KOPT-K1 (cell line): ENCODE results near the gene FBXO42.
"Not testable (repeated sequence)": the region's sequence is repeated elsewhere in the genome, so short reads cannot be mapped to it uniquely, and the experiment has no call there.

Source experiments
- H3K27ac ChIP-seq: fragments of 200-600 bp; sonication (generic); 2 replicates; pipeline ENCODE4 v1.5.1; 2016; ENCODE audit warnings: antibody characterized with exemption, mild to moderate bottlenecking, low read depth, low read length; ENCODE audit not compliant: poor library complexity, severe bottlenecking
- H3K36me3 ChIP-seq: fragments of 200-600 bp; sonication (generic); 2 replicates; pipeline ENCODE4 v1.5.1; 2017; ENCODE audit warnings: antibody characterized with exemption, mild to moderate bottlenecking, low read length, moderate library complexity; ENCODE audit not compliant: insufficient read depth
- H3K9me3 ChIP-seq: fragments of 200-600 bp; sonication (generic); 2 replicates; pipeline ENCODE4 v1.5.1; 2017; ENCODE audit warnings: antibody characterized with exemption, low read length, mild to moderate bottlenecking; ENCODE audit not compliant: insufficient read depth, poor library complexity, severe bottlenecking

FBXO42 gene

DNA sequence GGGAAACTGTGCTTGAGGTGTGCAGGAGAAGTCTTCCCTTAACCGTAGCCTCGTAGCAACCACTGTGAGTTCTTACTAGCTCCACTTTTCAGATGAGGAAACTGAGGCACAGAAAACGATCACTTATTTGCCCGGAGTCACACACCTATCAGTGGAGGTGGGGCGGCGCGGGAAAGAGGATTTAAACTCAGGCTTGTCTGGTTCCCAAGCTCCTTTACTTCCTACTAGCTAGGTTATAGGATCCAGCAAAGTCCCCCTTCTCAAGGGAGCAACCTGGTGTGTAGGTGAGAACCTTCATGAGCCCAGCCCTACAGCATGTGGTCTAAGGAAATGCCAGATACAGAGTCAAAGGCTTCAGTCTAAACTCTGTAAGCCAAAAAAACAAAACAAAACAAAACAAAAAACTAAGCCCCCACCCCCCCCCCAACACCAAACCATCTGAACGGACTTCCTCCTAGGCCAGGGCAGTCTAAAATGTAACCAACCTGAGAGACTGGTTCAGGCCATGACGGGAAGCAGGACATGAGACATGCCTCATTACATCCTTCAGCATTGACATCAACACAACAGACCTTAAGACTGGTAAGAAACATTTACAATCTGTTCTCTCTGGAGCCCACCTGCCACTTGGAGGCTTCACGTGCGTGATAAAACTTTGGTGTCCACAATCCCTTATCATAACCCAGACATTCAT lies 709 bp upstream of the FBXO42 start:
- peak overlapping the region; percentile 87 for H3K27ac ChIP-seq
- no peaks in the 10 kb centered on the region for H3K36me3 ChIP-seq
- H3K9me3 ChIP-seq, result no peaks in the 10 kb centered on the region

DNA sequence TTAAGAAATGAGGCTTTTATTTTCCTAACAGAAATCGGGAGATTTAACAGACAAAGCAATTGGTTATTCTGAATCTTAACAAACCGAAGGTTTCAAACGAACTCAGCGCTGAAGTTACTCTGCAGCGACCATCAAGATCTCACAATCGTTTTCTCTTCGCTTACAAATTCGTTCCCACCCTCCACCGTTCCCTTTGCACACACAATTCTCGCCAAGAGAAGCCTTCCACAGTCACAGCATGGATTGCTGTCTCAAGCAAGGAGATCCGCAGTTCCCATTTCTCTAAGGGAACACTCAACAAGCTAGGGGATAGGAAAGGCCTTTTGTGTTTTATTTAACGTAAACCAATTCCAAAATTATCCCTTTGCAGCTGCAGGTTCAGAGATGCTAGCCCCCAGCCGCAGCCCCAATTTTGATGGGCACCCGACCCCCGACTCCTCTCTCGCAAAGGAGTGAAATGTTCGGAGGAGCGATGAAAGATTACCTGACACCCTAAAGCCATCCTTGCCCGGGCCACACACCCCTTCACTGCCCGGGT lies 755 bp downstream of the FBXO42 start:
- H3K36me3 ChIP-seq, result no peaks in the 10 kb centered on the region
- H3K9me3 ChIP-seq, result no peaks in the 10 kb centered on the region
- peak overlapping the region; percentile 87 for H3K27ac ChIP-seq

DNA sequence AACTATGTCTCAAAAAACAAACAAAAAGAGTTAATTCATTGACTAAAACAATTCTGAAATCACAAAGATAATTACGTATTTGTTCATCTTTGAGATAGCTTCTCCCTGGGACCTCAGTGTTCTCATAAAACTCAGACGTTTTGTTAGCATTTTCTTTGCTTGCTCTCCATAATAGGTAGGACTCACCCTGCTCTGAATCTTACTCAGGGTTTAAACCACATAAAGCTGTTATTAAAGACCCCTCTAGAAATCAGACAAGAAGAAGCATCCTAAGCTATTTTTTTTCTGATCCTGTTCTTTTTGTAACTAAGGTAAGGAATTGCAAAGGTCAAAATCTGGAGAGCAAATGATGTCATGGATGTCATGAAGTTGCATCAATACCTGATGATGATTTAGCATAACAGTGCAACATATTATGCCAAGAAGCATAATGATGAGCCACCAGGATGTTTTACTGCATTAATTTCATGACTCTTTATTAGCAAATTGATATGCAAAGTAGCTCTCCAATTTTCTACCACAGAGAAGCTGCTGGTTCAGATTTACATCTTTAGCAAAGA lies 2.4 kb downstream of the FBXO42 start:
- Histone ChIP-seq H3K27ac (no peak overlapping the region), H3K9me3 (no peaks in the 10 kb centered on the region), H3K36me3 (no peaks in the 10 kb centered on the region)

DNA sequence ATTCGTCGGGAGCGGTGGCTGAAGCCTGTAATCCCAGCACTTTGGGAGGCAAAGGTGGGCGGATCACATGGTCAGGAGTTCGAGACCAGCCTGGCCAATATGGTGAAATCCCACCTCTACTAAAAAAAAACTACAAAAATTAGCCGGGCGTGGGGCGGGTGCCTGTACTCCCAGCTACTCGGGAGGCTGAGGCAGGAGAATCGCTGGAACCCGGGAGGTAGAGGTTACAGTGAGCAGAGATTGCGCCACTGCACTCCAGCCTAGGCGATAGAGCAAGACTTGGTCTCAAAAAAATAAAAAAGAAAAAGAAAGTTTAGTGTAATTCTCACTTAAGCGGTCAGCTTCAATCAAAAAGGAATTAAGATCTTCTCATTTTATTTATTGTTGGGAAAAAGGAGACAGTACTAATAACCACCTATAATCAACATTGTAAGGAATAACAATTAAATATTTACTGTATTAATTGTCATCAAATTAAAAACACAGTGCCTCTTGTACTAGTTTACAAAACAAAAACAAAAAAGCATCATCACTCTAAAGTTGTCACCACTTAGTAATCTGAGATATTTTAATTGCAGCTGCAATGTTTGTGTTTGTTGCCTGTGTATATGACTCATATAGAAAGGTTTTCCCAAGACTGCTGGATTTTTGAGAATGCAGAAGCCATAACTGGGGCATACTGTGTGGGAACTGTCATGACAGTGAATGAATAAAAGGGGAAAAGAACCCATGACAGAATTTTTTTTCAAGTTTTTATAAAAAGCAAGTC lies 3.7 kb downstream of the FBXO42 start:
- Histone ChIP-seq H3K27ac (no peak overlapping the region), H3K9me3 (no peaks in the 10 kb centered on the region), H3K36me3 (no peaks in the 10 kb centered on the region)

DNA sequence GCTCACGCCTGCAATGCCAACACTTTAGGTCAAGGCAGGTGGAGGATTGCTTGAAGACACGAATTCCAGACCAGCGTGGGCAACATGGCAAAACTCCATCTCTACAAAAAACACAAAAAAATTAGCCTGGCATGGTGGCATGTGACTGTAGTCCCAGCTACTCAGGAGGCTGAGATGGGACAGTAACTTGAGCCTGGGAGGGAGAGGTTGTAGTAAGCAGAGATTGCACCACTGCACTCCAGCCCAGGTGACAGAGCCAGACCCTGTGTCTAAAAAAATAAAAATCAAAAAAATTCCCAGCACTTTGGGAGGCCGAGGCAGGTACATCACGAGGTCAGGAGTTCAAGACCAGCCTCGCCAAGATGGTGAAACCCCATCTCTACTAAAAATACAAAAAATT lies 9.0 kb downstream of the FBXO42 start:
- H3K27ac ChIP-seq, H3K9me3 ChIP-seq: not testable (repeated sequence)
- H3K36me3 ChIP-seq, result peaks cover 11% of the 10 kb centered on the region; the same call in 1 of the 2 replicates

DNA sequence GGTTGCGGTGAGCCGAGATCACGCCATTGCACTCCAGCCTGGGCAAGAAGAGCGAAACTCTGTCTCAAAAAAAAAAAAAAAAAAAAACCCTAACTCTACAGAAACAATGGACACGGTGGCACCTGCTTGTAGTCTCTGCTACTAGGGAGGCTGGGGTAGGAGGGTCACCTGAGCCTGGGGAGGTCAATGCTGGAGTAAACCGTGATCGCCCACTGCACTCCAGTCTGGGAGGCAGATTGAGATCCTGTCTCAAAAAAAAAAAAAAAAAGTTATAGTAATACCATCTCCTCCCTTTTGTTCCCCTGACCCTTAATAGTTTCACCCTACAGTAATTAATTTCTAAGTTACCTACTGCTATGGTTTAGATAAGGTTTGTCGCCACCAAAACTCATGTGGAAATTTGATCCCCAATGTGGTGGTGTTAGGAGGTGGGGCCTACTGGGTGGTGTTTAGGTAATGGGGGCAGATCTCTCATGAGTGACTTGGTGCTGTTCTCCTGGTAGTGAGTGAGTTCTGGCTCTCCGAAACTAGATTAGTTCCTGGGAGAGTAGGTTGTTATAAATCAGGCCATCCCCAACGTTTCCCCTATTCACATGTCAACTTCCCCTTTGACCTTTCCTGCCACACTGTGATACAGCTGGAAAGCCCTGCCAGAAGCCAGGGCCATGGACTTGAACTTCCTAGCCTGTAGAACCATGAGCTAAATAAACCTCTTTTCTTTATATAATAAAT lies 9.8 kb downstream of the FBXO42 start:
- no peaks in the 10 kb centered on the region for H3K9me3 ChIP-seq

DNA sequence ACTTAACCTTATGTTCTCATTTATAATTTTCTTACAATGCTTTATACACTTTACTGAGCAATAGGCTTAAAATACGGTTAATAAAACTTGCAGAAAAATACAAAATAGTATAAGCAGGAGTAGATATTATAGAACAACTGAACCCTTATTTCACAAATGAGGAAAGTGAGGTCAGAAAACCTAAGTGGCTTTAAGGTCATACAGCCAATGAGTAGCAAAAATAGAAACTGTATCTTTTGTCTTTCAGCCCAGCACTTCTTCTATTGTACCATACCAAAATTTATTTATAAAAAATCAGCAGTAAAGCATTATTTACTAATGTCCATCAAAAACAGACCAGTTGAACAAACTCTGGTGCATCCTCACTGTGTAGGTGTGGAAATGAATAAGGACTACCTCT lies 11.6 kb downstream of the FBXO42 start:
- no peak overlapping the region for H3K27ac ChIP-seq
- no peaks in the 10 kb centered on the region for H3K9me3 ChIP-seq
- peaks cover 11% of the 10 kb centered on the region; the same call in 1 of the 2 replicates for H3K36me3 ChIP-seq

More for the DNA sequence above, 9.8 kb downstream of the FBXO42 start:
- Histone ChIP-seq H3K36me3 (peaks cover 11% of the 10 kb centered on the region; the same call in 1 of the 2 replicates), H3K27ac (no peak overlapping the region)

DNA sequence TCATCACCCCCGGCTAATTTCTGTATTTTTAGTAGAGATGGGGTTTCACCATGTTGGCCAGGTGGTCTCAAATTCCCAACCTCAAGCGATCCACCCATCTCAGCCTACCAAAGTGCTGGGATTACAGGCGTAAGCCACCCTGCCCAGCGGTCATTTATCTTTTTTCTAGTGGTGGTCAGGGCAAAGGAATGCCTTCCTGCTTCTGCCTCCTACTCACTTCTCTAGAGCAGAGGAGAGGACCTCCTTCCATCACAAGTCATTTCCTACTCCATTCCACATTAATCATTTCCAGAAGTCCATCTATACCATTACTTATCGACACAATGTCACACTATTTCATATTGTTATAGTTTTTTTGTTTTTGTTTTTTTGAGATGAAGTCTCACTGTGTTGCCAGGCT lies 13.3 kb downstream of the FBXO42 start:
- Histone ChIP-seq H3K27ac (no peak overlapping the region), H3K36me3 (peaks cover 11% of the 10 kb centered on the region; the same call in 1 of the 2 replicates)

DNA sequence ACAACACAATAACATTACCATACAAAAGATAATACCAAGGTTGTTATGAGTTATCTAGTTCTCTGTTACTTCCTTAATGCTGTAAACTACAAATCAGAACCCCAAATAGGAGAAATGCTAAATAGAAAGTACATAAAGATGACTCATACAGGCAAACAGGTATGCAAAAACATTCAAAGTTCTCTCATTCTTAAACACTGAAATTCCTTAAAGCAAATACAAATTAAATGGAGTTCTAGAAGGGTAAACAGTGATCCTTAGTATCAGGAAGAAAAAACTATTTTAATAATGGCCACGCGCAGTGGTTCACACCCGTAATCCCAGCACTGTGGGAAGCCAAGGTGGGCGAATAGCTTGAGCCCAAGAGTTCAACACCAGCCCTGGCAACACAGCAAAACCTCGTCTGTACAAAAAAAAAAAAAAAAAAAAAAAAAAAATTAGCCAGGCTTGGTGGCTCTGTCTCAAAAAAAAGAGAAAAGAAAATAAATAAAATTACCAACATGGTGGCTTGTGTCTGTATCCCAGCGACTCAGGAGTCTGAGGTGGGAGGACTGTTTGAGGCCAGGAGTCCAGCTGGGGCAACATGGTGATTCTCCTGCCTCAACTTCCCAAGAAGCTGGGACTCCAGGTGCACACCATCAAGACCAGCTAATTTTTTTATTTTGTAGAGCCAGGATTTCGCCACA lies 17.5 kb downstream of the FBXO42 start:
- H3K27ac ChIP-seq, result no peak overlapping the region
- no peaks in the 10 kb centered on the region for H3K9me3 ChIP-seq
- 0 out of 2 replicates have a peak, but pooled peaks cover 5% of the 10 kb centered on the region for H3K36me3 ChIP-seq

More for the DNA sequence above, 13.3 kb downstream of the FBXO42 start:
- no peaks in the 10 kb centered on the region for H3K9me3 ChIP-seq

DNA sequence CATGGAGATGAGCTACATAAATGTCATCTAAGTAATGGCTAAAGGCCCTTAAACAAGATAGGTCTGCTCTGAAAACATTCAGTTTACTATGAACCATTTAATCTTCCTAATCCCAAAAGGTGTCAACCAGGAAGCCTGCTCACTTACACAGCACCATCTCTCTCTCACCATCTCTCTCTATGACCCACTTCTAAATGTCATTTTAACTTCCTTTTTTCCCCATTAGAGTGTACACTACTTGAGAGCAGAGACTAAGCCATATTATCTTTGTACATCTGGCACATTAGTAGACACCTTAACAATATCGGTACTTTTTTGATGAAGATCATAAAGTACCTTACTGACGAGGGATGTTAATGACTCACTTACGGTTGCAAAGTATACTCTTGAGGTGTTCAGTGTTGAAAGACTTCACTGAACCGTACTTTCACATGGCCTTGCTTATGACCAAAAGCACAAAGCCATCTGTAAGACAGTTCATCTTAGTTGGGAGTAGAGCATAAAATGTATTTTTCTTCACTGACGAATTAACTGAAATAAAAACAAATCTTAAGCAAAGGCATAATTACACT lies 25.4 kb downstream of the FBXO42 start:
- no peak overlapping the region for H3K27ac ChIP-seq
- H3K9me3 ChIP-seq, result no peaks in the 10 kb centered on the region
- peaks cover 24% of the 10 kb centered on the region for H3K36me3 ChIP-seq

DNA sequence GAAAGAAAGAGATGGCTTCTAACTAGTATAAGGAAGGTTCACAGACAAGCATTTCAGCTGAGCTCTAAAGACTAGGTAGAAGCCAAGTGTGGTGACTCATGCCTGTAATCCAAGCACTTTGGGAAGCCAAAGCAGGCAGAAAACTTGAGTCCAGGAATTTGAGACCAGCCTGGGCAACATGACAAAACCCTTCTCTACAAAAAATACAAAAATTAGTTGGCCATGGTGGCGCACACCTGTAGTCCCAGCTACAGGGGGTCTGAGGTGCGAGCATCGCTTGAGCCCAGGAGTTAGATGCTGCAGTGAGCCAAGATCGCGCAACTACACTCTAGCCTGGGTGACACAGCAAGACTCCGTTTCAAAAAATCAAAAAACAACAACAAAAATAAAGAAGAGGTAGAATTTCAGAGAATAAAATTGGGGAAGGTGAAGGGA lies 27.8 kb downstream of the FBXO42 start:
- Histone ChIP-seq H3K27ac (no peak overlapping the region), H3K36me3 (peaks cover 24% of the 10 kb centered on the region), H3K9me3 (no peaks in the 10 kb centered on the region)

DNA sequence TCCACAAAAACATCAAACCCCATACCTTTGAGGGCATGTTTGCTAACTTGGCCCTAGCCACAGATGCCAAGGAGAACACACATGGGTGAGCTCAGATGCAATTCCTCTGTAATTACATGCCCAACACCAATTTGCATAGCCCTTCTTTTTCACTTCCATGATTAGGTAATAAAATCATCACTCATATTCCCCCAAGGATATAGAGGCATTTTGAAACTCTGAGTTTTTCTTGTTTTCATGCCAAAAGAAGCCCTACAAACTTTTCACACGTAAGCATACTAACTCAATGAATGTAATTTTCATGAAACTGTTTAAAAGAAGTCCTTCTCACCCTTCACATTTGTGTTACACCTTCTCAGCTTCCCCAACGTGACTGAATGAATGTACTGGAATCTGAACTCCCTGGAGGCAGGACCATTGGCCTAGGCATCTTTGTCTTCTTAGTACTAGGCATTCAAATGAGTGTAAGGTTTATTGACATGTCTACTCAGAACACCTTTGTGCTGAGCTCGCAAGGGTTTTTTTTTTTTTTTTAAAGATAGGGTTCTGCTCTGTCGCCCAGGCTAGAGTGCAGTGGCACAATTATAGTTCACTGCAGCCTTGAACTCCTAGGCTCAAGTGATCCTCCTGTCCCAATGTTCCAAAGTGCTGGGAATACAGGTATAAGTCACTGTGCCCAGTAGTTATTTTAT lies 31.0 kb downstream of the FBXO42 start:
- H3K9me3 ChIP-seq, result no peaks in the 10 kb centered on the region
- H3K27ac ChIP-seq, result no peak overlapping the region
- peaks cover 13% of the 10 kb centered on the region for H3K36me3 ChIP-seq

DNA sequence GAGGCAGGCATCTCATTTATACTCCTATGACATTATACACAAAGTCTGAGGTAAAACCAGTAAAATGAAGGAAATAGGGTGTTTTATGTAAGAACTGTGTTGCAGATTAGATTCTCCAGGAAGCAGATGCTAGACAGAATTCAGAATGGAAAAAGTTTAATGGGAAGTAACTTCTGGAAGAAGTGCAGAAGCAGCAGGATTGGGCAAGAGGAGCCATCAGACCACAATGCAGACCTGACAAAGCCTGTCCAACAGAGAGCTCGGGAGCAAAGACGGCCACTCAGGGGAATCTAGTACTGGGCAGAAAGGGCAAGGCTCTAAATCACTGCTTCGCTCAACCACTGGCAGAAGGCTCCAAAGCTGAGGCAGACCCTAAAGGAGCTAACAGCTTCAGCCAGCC lies 33.7 kb downstream of the FBXO42 start:
- Histone ChIP-seq H3K27ac (no peak overlapping the region), H3K36me3 (peaks cover 21% of the 10 kb centered on the region), H3K9me3 (no peaks in the 10 kb centered on the region)
